Activated CD4-positive, CD25-positive, alpha-beta regulatory T cell treated with anti-CD3 and anti-CD28 coated beads, Interleukin-2, amount 50 U/mL, for 16 hours (primary cell): ENCODE data around the gene PERCC1.

ENCODE experiments used
- DNase-seq: peaks from one replicate; pipeline ENCODE4 v3.0.0-alpha.2; 2020; ENCODE audit warnings: low read depth, low spot score

The PERCC1 gene

GRCh38 chr16:1430759-1431496, at the start of gene PERCC1:
PERCC1 (plus strand) TSS chr16:1431078; CDS start chr16:1432594, 1,516 bp downstream.
- no peak for DNase-seq

GRCh38 chr16:1381612-1382406, 49.1 kb upstream of the PERCC1 start:
- DNase-seq, result no peak

GRCh38 chr16:1383556-1383955, 47.3 kb upstream of the PERCC1 start:
- DNase-seq, result no peak

DNA sequence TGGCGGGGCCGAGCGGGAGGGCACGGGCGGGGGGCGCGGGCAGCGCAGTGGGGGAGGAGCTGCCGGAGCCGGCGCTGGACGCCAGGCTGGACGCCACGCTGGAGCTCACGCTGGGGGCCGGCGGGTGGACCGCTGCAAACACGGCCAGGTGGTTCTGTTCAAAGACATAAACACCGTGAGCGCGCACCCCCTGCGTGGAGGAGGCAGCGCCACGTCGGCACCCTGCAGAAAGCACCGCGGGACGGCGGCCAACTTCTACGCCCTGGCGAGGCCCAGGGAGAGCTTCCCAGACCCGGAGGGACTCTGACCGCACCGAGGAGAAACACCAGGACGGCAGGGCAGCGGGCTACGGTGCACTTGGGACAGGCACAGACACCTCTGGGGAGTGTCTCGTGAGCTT, 45.6 kb upstream of the PERCC1 start:
- DNase-seq, result no peak

GRCh38 chr16:1387331-1387730, 43.5 kb upstream of the PERCC1 start:
- DNase-seq, result no peak

GRCh38 chr16:1389762-1390161, 41.1 kb upstream of the PERCC1 start:
- DNase-seq, result no peak

GRCh38 chr16:1390239-1390779, 40.6 kb upstream of the PERCC1 start:
- no peak for DNase-seq

DNA sequence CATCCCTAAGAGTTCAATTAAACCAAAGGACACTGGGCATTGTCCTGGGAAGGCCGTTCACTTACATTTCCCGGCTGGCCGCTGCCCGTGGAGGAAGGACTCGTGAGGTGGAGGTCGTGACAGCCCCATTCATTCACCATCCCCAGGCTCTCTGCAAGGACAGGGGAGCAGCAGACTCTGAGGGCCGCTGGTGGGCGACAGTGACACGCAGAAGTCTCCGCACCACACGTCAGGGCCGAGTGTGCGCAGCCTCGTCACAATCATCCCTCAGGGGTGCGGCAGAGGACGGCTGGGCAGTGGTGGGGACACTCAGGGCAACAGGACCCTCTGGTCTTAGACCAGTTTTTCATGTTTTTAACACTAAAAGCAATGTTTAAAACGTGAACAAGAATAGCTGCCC, 38.1 kb upstream of the PERCC1 start:
- DNase-seq, result no peak

DNA sequence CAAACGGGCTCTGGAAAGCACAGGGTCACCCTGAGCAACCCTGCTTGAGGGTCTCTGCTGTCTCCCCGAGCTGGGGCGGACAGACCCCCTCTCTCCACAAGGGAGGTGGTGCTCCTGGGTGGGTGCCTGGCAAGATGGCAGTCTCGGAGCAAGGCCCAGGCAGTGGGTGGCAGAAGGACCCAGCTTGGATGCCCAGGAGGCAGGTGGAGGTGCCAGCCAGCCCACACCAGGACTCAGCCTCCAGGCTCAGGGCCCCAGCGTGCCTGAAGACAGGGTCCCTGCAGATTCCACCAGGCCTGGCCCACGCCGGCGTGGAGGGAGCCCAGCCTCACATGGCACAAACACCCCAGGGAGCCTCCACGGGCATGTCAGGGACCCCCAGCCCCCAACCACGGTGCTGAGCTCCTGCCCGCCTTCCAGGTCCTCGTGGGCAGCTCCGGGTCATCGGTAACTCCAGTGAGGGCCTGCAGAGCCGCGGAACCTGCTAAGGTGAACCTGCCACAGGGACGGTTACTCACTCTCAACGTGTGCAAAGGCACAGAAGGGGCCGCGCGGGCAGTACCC, 37.2 kb upstream of the PERCC1 start:
- no peak for DNase-seq

GRCh38 chr16:1394367-1394951, 36.4 kb upstream of the PERCC1 start:
- DNase-seq, result no peak

GRCh38 chr16:1395444-1396031, 35.3 kb upstream of the PERCC1 start:
- no peak for DNase-seq

DNA sequence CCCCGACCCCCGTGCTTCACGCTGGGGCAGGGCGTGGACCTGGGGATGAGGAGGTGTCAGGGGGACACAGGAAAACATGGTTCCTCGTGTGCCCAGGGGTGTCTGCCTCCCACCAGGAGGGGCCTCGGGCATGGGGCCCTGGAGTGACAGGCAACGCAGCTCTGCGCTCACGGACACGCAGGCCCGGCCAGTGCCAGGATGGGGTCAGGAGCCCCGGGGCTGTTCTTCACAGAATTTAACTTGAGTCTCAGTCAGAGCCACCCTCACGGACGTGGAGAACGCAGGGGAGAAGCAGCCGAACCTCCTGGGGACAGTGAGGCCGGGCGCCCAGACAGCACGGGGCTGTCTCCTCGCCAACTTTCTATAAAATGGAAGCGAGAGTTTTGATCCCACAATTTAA, 33.1 kb upstream of the PERCC1 start:
- DNase-seq, result no peak

- DNase-seq, result no peak
Observed at GRCh38 chr16:1398351-1398750, 32.5 kb upstream of the PERCC1 start.

- DNase-seq, result no peak
Observed at GRCh38 chr16:1398826-1399581, 31.9 kb upstream of the PERCC1 start.

DNA sequence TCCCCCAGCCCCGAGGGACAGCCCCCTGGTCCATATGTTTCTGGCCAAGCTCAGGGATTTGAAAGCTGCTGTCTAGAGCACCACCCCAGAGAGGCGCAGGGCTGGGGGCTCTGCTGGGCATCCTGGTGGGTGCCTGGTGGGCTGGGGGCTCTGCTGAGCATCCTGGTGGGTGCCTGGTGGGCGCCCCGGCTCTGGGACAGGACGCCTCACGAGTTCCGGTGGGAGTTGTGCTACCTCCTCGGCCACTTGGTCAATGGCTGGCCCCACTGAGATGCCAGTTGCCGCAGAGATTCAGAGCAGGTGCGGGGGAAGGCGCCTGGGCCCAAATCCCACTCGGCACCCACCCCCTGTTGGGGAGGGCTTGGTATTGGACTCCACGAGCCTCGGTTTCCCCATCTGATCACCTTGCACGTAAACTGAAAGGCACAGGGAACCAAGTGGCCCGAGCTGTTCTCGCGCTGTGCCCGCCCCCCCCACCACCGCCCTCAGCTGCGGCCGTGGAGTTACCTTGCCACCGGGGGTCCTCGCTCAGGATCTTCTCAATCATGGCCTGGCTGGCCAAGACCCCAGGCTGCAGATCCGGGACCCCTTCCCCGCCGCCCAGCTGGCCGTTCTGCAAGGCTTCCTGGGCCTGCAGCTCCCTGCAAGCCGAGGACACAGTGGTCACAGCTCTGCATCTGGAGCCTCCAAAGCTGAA, 29.7 kb upstream of the PERCC1 start:
- no peak for DNase-seq

DNA sequence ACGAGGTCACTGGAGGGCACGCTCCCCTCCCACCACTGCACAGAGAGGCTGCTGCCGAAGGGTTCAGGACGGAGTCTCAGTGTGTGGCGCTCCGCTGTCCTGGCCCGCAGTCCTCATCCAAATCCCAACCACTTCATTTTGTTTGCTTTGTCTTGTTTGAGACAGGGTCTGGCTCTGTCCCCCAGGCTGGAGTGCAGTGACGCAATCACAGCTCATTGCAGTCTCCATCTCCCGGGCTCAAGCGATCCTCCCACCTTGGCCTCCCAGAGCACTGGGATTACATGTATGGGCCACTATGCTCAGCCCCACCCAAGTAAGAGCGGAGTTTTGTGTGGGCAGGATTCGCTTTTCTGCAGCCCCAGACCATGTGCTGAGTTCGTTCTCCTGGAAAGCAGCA, 29.1 kb upstream of the PERCC1 start:
- no peak for DNase-seq

DNA sequence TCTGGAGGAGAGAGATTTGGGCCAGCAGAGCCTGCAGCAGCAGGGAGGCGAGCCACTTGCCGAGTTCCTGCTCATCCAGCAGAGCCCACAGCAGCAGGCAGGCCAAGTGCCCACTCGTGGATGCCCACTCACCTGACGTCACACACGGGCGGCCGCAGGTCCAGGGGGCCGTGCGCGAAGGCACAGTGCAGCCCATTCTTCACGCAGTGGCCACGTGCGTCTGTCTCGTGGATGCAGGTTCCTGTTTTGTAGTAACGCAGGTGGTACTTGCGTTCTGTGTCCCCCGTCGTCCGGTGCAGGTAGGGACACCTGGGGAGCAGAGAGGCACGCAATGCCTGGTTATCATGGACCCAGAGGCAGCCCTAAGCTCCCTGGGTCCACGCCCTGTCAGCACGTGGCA, 27.8 kb upstream of the PERCC1 start:
- no peak for DNase-seq

DNA sequence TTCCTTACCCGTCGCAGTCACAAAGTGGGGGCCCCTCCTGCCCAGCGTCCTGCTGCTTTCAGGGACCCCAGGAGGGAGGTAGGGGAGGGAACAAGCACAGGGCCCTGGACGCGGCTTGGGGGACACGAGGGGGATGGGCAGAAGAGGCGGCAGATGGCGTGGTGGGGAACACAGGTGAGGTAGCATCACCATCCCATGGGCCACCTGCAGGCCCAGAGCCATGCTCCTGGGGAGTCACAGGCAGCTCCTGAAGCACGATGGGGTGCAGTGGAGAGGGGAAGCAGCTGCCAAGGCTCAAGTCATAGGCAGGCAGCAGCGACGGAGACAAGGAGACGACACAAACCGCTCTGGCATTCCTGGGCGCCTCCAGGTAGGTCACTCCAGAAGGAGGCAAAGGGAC, 27.1 kb upstream of the PERCC1 start:
- DNase-seq, result no peak

- DNase-seq, result no peak
Observed at GRCh38 chr16:1407753-1408152, 23.1 kb upstream of the PERCC1 start.

DNA sequence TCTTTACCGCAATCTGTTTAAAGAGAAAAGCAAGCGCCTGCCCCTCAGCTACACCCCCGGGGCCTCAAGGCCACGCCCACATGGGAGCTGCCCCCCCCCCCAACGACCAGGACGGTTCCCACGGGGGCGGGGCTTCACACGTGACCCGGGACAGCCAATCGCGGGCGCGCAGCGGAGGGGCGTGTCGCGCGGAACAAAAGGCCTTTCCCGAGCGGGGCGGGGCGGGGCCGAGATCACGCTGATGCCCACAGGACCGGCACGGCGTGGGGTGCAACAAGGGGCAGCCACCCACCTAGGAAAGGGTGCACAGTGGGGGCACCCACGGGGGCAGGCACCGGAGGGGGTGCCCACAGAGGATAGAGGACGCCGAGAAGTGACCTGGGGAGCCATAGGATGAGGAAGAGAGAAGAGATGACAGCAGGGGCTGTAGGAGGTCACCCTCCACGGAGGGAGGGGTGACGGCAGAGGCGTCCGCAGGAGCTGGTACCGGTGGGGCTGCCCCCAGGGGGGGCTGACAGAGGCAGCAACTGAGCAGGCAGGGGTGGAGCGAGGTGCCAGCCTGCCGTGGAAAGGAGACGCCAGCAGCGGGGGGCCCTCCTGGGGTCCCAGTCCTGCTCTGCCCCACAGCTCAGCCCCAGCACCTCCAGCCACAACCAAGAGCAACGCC, 22.6 kb upstream of the PERCC1 start:
- DNase-seq, result peak; percentile 92
